CD4-positive, alpha-beta T cell treated with Interleukin-21 for 1 hour (primary cell): Measurements from ENCODE around the gene RASSF1.

Source experiments
- DNase-seq: peaks from one replicate; pipeline ENCODE4 v3.0.0-alpha.2; 2020

Gene RASSF1

GRCh38 chr3:50340448-50341329, at the start of gene RASSF1:
Gene RASSF1 (minus strand): TSS chr3:50340836. CDS start chr3:50340805, 31 bp downstream.
- DNase-seq = peak; percentile 81

DNA sequence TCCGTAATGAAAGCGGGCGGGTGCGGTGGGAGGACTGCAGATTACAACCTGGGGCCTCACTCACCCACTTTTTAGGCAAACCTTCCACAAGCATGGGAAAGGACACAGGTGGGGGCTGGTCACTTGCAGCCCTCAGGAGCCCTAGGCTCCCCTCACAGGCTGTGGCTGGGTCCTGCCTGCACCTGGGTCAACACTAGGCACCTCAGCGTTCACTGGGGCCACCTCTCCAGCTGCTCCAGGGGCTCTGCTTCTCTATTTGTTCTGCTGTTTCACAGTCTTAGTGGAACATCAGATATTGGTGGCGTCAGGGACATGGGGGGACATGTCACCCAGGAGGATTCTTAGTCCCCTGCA, 48.8 kb upstream of the RASSF1 start:
- no peak for DNase-seq

DNA sequence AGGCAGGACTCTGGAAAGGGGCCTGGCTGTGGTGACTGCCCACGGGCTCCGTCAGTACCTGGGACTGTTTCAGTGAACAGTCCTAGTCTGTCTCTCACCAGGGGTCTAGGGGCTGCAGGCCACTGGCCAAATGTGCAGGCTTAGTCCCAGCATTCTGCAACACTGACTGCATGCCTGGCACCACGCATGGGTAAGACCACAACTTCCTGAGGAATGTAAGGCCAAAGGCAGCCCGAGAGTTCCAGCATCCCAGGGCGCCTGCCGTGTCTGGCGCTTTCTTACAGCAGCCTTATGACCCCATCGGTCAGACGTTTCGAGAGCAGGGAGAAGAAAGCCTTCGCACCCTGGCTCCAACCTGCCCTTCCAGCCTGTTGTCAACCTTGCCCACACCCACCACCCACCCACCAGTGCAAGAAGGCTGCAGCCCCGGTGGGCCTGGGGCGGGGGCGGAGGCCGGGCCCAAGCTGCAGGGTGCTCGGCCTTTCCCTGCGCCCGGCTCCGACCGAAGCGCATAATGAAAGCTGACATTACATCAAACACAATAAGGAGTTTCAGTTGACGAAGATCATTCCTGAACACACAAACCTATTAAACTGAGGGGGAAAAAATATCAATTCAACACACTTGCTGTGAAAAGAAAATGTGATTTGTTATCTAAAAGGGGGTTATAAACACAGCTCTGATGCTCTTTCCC, 48.2 kb upstream of the RASSF1 start:
- no peak for DNase-seq

DNA sequence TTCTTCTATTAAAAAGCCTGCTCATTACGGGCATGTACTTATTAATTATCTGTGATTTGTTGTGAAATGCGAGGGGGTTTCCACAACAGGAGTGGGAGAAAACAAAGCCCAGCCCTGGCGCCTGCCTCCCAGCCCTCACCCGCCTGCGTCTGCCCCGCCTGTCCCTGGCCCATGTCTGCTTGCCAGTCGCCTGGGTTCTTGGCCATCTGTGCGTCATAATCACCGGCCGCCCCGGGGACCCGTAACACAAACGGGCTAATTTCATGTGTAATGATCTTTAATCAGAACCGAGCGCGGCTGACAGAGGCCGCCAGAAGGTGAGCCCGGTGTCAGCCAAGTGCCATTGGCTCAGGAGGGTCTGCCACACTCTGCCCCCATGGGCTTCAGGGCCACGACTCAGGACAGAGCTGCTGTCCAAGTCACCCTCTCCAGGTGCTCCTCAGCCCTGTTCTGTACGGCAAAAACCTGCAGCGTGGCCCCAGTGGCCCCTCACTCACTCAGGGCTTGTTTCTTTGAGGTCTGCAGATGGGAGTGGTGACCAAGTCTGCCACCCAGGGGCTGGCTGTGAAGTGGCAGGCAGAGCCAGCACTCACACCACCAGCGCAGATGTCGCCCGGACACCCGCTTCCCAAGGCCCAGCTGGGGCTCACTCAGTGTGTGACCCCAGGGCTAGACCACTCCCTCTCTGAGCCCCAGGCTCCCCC, 47.5 kb upstream of the RASSF1 start:
- no peak for DNase-seq

DNA sequence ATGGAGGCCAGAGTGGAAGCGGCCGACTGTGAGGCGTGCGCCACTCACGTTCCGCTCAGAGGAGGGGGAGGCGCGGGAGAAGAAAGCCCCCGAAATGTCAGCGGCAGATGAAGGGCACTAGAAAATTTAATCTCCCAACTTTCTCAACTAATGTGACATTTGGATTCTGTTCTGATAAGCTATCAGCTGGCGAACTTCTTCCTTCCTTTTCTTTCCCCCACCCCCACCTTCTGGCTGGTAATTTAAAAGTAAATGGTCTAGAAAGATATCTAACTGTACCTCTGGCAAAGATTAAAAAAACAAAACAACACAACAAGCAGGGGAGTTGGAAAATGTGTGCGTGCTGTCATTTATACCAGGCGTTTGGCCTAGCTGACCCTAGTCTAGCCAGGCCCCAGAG, 45.1 kb upstream of the RASSF1 start:
- DNase-seq = no peak

GRCh38 chr3:50383750-50384149, 43.1 kb upstream of the RASSF1 start:
- no peak for DNase-seq

DNA sequence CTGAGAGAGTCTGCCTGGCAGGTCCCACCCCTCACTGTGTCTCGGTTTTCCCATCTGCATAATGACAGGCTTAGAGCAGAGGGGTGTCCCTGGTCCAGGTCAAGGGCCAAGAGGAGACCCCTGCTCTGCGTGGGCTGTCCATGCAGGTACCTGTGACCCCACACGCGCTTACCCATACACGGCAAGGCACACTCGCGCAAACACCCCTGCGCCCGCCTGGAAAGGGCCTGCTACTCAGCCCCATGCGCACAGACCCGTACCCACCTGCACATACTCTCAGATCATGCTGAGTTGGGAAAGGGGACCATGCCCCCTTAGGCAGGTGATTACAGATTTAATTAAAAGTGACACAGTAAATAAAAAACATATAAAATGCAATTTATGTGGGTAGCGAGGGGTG, 42.1 kb upstream of the RASSF1 start:
- DNase-seq = no peak

DNA sequence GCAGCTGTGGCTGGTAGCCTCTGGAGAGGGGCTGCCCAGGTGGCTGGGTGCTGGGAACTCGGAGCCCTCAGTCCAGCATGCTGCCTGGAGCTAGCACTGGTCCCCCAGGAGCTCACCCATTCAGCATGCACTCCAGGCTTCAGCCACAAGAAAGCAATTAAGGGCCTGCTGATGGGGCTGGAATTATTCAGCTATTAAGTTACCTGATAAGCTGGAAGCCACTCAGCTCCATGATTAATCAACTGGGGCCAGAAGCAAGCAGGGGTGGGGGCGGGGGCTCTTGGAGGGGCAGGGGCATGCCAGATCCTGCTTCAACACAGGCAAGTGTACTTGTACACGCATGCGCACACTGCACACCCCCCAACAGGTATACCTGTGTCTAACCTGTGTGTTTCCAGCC, 40.7 kb upstream of the RASSF1 start:
- DNase-seq = no peak

GRCh38 chr3:50380405-50381085, 39.9 kb upstream of the RASSF1 start:
- DNase-seq = no peak

DNA sequence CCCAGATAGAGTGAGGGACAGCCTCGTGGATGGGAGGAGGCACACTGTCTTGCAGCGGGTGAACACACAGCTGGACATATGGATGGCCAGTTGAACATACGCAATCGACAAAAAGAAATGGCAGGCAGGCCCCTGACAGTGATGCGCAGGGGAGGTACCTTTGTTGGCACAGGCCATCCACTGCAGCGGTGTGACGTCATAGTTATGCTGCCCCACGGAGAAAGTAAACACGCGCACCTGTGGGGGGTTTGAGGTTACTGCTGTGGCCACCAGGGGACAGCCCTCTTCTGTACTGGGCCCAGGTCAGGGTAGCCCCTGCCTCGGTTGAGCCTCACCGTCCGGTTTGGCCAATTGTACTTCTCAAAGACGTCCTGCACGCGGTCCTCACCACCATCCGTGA, 38.1 kb upstream of the RASSF1 start:
- no peak for DNase-seq

- no peak for DNase-seq
Measured at GRCh38 chr3:50378024-50378423, 37.4 kb upstream of the RASSF1 start.

GRCh38 chr3:50375258-50375931, 34.8 kb upstream of the RASSF1 start:
- DNase-seq = no peak

GRCh38 chr3:50374363-50375257, 34.0 kb upstream of the RASSF1 start:
- DNase-seq = no peak

GRCh38 chr3:50373146-50374051, 32.8 kb upstream of the RASSF1 start:
- DNase-seq = no peak

- DNase-seq = no peak
Measured at GRCh38 chr3:50372349-50372748, 31.7 kb upstream of the RASSF1 start.

GRCh38 chr3:50371133-50371685, 30.6 kb upstream of the RASSF1 start:
- no peak for DNase-seq

DNA sequence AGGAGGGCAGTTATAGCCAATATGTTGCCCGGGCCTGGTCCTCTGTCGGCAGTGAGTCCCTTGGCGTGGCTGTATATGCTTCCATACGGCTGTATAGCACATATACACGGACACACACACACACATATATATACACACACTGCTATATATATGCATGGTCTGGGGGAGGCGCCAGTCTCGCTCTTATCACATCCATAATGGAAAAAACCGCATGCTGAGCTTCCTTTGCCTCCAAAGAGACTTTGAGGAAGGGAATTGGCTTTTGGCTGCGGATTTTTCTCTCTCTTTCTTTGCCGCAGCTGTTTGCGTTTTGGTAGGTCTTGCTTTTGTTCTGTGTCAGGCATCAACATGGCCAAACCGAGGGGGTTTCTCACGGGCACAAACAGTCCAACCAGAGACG, 30.0 kb upstream of the RASSF1 start:
- no peak for DNase-seq

- no peak for DNase-seq
Measured at GRCh38 chr3:50369012-50369670, 28.5 kb upstream of the RASSF1 start.

DNA sequence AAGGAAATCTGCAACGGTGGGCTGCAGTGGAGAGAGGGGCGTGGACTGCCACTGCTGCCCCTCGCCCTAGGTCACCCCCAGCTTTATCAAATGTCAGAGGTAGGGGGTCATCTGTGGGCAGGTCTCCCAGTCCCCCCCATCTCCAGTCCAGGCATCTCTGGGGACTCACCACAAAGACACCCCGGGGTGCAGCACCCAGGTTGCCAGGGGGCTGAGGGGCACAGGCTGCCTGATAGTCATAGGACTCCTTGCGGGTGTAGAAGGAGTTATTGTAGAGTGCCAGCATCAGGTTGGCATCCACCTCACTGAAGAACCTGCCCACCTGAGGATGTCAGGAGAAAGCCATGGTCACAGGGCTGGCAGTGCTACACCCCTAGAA, 25.2 kb upstream of the RASSF1 start:
- DNase-seq = no peak
